ENCODE results near the gene RSF1. TPM values are rescaled to one million over a fixed set of nuclear protein-coding genes. Genes with fewer than 3 reads are reported as not detected.
"Not testable (repeated sequence)": the region's sequence is repeated elsewhere in the genome, so short reads cannot be mapped to it uniquely, and the experiment has no call there.

RSF1 gene
- 19.5 and 48.9 TPM in 2 replicates for total RNA-seq (2014; rRNA removed)
- polyA plus RNA-seq (2012): 13.7 TPM

- DNase-seq (ENCODE audit: low read depth): peak; percentile 98
Measured at GRCh38 chr11:77820565-77821348, at the start of gene RSF1, which contains the start of gene AAMDC. Gene RSF1, minus strand, starts transcription at chr11:77820722. Its CDS starts 8 bp downstream, at chr11:77820714. Gene AAMDC, plus strand, starts transcription at chr11:77821144. Its CDS starts 21,353 bp downstream, at chr11:77842497.

- no peak for DNase-seq (ENCODE audit: low read depth)
Measured at GRCh38 chr11:77868744-77869143, 48.2 kb upstream of the RSF1 start.

GRCh38 chr11:77866336-77866735 is 45.8 kb upstream of the RSF1 start:
- no peak for DNase-seq (ENCODE audit: low read depth)

- no peak for DNase-seq (ENCODE audit: low read depth)
Measured at GRCh38 chr11:77865805-77866204, 45.3 kb upstream of the RSF1 start.

GRCh38 chr11:77861444-77861843 is 40.9 kb upstream of the RSF1 start:
- DNase-seq (ENCODE audit: low read depth): not testable (repeated sequence)

GRCh38 chr11:77857906-77858457 is 37.5 kb upstream of the RSF1 start:
- DNase-seq (ENCODE audit: low read depth): not testable (repeated sequence)

GRCh38 chr11:77854838-77855237 is 34.3 kb upstream of the RSF1 start:
- no peak for DNase-seq (ENCODE audit: low read depth)

- no peak for DNase-seq (ENCODE audit: low read depth)
Measured at GRCh38 chr11:77851503-77851902, 31.0 kb upstream of the RSF1 start.

GRCh38 chr11:77843700-77844099 is 23.2 kb upstream of the RSF1 start:
- not testable (repeated sequence) for DNase-seq (ENCODE audit: low read depth)

- DNase-seq (ENCODE audit: low read depth): peak; percentile 18
Measured at GRCh38 chr11:77842441-77843121, 22.1 kb upstream of the RSF1 start.

GRCh38 chr11:77833302-77833701 is 12.8 kb upstream of the RSF1 start:
- no peak for DNase-seq (ENCODE audit: low read depth)

GRCh38 chr11:77828926-77829325 is 8.4 kb upstream of the RSF1 start:
- no peak for DNase-seq (ENCODE audit: low read depth)

GRCh38 chr11:77823775-77824174 is 3.3 kb upstream of the RSF1 start:
- peak; percentile 27 for DNase-seq (ENCODE audit: low read depth)

GRCh38 chr11:77822126-77822525 is 1.6 kb upstream of the RSF1 start:
- DNase-seq (ENCODE audit: low read depth): not testable (repeated sequence)

GRCh38 chr11:77821349-77821851 is 878 bp upstream of the RSF1 start:
- DNase-seq (ENCODE audit: low read depth): peak; percentile 22

GRCh38 chr11:77819921-77820564 is 479 bp downstream of the RSF1 start:
- DNase-seq (ENCODE audit: low read depth): peak; percentile 15

- peak; percentile 77 for DNase-seq (ENCODE audit: low read depth)
Measured at GRCh38 chr11:77819411-77819920, 1.1 kb downstream of the RSF1 start.

GRCh38 chr11:77815459-77815858 is 5.1 kb downstream of the RSF1 start:
- DNase-seq (ENCODE audit: low read depth): no peak

- DNase-seq (ENCODE audit: low read depth): no peak
Measured at GRCh38 chr11:77814848-77815247, 5.7 kb downstream of the RSF1 start.

GRCh38 chr11:77813256-77813655 is 7.3 kb downstream of the RSF1 start:
- DNase-seq (ENCODE audit: low read depth): no peak

- no peak for DNase-seq (ENCODE audit: low read depth)
Measured at GRCh38 chr11:77806993-77807392, 13.5 kb downstream of the RSF1 start.
